Measurements from ENCODE around the gene TECR.

- TF ChIP-seq, protein P1, sequence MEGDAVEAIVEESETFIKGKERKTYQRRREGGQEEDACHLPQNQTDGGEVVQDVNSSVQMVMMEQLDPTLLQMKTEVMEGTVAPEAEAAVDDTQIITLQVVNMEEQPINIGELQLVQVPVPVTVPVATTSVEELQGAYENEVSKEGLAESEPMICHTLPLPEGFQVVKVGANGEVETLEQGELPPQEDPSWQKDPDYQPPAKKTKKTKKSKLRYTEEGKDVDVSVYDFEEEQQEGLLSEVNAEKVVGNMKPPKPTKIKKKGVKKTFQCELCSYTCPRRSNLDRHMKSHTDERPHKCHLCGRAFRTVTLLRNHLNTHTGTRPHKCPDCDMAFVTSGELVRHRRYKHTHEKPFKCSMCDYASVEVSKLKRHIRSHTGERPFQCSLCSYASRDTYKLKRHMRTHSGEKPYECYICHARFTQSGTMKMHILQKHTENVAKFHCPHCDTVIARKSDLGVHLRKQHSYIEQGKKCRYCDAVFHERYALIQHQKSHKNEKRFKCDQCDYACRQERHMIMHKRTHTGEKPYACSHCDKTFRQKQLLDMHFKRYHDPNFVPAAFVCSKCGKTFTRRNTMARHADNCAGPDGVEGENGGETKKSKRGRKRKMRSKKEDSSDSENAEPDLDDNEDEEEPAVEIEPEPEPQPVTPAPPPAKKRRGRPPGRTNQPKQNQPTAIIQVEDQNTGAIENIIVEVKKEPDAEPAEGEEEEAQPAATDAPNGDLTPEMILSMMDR (IDR thresholded peaks at IDR 0.05; ENCODE audit: poor library complexity, severe bottlenecking): no peak
- TF ChIP-seq SMC3 (conservative IDR thresholded peaks at IDR 0.05; ENCODE audit: poor library complexity) (no peak), TAF1 (IDR thresholded peaks at IDR 0.05; ENCODE audit: low read depth) (no peak), EP300 (conservative IDR thresholded peaks at IDR 0.05; ENCODE audit: poor library complexity, severe bottlenecking) (no peak)
These were observed 9.5 kb upstream of the TECR start for GRCh38 chr19:14519860-14520407.
